ENCODE results near the gene CDKN2AIP.

- TF ChIP-seq CTCF (IDR thresholded peaks at IDR 0.05; ENCODE audit: low read length) (no peak), EZH2 (IDR thresholded peaks at IDR 0.05; ENCODE audit: borderline replicate concordance, low read length) (no peak)
These were observed 4.0 kb downstream of the CDKN2AIP start for GRCh38 chr4:183448436-183448835.

All from OCI-LY1 (cell line).